GM12801 (cell line): ENCODE data around the gene MBTD1.

Experiments used
- TF ChIP-seq, protein P1 (sequence below): IDR thresholded peaks from one replicate; pipeline ENCODE4 v1.5.1; 2011; ENCODE audit warnings: control low read depth; ENCODE audit not compliant: insufficient read length; ENCODE audit errors: extremely low read depth

MBTD1 gene

GRCh38 chr17:51228161-51228560 is 31.7 kb downstream of the MBTD1 start:
- TF ChIP-seq, protein P1, sequence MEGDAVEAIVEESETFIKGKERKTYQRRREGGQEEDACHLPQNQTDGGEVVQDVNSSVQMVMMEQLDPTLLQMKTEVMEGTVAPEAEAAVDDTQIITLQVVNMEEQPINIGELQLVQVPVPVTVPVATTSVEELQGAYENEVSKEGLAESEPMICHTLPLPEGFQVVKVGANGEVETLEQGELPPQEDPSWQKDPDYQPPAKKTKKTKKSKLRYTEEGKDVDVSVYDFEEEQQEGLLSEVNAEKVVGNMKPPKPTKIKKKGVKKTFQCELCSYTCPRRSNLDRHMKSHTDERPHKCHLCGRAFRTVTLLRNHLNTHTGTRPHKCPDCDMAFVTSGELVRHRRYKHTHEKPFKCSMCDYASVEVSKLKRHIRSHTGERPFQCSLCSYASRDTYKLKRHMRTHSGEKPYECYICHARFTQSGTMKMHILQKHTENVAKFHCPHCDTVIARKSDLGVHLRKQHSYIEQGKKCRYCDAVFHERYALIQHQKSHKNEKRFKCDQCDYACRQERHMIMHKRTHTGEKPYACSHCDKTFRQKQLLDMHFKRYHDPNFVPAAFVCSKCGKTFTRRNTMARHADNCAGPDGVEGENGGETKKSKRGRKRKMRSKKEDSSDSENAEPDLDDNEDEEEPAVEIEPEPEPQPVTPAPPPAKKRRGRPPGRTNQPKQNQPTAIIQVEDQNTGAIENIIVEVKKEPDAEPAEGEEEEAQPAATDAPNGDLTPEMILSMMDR, result no peak

GRCh38 chr17:51224402-51225262 is 35.2 kb downstream of the MBTD1 start:
- TF ChIP-seq, protein P1, result no peak

DNA sequence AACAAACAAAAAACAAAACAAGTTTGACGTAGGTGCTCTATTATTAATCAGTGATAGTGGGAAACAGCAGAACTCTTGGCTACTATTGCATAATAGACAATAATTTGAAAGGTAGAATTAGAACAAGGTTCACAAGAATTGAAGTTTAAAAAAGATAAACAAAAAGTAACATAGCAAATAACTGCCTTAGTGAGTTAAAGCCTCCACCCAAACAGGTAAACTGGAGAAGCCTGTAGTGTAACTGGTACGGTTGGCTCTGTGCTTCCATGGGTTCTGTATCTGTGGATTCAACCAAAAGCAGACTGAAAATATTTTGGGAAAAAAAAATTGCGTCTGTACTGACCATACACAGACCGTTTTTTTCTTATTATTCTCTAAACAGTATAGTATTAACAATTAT is 38.5 kb downstream of the MBTD1 start:
- TF ChIP-seq, protein P1, result no peak

DNA sequence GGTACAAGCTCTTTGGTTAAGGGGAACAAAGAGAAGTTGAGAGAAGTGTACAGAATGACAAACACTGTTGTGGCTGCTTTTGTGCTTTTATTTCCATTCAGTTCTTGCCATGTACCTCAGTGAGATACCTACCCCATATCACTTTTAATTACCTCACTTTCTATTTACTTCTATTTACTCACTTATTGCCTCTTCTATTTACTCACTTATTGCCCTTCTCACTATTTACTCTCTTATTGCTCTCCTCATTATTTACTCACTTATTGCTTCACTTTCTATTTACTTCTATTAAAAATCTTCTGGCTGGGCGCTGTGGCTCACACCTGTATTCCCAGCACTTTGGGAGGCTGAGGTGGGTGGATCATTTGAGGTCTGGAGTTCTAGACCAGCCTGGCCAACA is 41.9 kb downstream of the MBTD1 start:
- TF ChIP-seq, protein P1, result no peak

- TF ChIP-seq, protein P1, result no peak
These were observed 44.9 kb downstream of the MBTD1 start for GRCh38 chr17:51214920-51215319.

DNA sequence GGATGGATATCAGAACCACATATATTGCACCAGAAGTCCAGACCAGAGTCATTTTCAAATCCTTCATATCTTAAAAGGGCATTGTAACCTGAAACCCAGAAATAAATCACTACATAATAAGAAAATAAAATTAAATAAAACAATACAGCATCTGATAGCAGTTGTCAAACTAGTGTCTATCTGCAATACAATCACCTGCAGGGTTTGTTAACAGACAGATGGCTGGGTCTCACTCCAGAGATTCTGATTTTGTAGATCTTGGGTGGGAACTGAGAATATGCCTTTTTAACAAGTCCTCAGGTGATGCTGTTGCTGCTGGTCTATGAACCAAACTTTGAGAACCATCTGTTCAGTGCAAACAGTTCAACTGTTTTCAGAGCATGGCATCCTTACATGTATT is 56.0 kb downstream of the MBTD1 start:
- TF ChIP-seq, protein P1, result no peak

DNA sequence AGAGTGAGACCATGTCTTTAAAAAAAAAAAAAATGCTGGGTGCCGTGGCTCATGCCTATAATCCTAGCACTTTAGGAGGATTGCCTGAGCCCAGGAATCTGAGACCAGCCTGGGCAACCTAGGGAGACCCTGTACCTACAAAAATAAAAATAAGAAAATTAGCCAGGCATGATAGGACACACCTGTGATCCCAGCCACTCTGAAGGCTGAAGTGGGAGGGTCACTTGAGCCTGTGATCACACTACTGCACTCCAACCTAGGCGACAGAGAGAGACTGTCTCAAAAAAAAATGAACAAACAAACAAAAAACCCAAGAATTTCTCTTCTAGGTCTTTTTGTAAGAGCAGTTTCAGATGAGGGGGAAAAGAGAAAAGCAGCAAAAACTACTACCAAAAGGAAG is 59.0 kb downstream of the MBTD1 start:
- TF ChIP-seq, protein P1, result no peak
